NCI-H1930 (cell line): ENCODE data around the gene CHEK1.
A peak's percentile ranks its signal among the peaks of the same experiment; 100 is the strongest.

Experiments
- DNase-seq, 2 experiments: peaks; one replicate each; lab custom pipeline; 2025; lab: John Stamatoyannopoulos, UW

CHEK1 gene

DNA sequence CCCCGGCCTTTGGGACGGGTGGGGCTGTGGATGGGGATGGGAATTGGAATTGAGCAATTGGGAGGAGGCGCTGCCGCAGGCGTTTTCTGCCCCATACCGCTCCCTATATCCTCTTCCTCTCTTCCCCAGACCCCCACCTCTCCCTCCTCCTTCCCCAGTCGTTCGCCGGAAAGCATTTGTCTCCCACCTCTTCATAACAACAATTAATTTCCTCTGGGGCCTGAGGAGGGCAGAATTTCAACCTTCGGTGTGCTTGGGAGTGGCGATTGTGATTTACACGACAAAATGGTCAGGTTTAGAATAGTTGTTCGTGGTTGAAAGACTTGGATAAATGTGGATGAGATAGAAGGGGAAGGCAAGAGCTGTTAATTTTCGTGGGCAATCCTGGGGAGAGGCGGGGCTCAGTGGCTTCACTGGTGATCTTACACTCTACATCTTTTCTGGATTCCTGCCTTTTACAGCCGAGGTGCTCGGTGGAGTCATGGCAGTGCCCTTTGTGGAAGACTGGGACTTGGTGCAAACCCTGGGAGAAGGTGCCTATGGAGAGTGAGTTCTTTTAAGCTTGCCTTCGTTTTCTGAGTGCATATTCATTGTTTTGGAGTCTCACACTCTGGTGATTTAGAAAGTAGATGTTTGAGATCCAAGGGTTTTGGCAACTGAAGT is 1.5 kb downstream of the CHEK1 start:
- DNase-seq, result peak; percentile 62 to 67

- DNase-seq, result no peak
Measured at GRCh38 chr11:125627236-125627910, 2.4 kb downstream of the CHEK1 start.

- no peak for DNase-seq
Measured at GRCh38 chr11:125637840-125638239, 12.9 kb downstream of the CHEK1 start.

DNA sequence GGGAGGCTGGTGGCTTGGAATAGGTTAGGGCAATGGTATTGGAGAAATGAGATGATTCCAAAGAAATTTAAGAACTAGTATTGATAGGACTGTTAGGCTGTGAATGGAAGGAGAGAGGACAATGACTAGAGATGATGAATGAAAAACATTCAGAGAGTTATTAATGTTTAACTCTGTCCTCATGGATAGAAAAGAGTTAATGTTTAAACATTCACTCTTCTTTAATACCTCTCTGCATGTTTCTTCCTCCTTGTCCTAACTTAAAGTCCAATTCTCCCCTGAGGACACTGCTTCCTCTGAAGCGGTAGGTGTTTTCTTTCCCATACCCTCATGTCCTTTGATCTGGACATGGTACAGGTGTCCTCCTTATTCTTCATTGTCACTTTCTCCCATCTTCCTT is 13.4 kb downstream of the CHEK1 start:
- DNase-seq, result no peak

- DNase-seq, result no peak
Measured at GRCh38 chr11:125645871-125646270, 20.9 kb downstream of the CHEK1 start.

GRCh38 chr11:125649465-125650166 is 24.7 kb downstream of the CHEK1 start:
- DNase-seq, result no peak

DNA sequence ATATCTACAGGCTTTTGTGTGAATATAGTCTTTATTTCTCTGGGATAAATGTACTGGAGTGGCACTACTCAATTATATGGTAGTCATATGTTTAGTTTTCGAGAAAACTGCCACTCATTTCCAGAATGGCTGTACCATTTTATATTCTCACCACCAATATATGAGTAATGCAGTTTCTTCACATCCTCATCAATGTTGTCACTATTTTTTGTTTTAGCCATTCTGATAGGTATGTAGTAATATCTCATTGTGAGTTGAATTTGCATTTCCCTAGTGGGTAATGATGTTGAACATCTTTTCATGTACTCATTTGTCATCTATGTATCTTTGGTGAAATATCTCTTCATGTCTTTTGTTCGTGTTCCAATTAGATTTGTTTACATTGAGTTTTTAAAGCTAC is 37.7 kb downstream of the CHEK1 start:
- no peak for DNase-seq

DNA sequence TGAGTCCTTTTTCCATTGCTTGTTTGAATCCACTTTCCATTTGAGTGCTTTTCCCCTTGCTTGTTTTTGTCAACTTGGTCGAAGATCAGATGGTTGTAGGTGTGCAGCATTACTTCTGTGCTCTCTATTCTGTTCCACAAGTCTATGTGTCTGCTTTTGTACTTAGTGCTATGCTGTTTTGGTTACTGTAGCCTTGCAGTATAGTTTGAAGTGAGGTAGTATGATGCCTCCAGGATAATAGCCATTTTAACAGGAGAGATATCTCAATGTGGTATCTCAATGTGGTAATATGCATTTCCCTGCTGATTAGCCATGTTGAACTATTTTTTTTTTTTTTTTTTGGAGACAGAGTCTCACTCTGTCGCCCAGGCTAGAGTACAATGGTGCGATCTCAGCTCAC is 38.9 kb downstream of the CHEK1 start:
- no peak for DNase-seq

DNA sequence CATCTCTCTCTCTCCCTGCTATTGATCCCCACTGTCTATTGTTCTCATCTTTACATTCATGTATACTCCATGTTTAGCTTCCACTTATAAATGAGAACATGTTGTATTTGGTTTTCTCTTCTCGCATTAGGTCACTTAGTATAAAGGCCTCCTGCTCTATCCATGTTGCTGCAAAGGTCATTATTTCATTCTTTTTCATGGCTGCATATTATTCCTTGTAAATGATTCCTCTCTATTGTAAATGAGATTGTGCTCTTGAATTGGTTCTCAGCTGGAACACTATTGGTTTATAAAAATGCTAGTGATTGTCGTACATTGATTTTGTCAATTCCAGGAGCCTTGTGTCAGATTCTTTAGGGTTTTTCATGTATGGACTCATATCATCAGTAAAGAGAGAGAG is 42.2 kb downstream of the CHEK1 start:
- DNase-seq, result no peak

GRCh38 chr11:125670172-125670571 is 45.2 kb downstream of the CHEK1 start:
- no peak for DNase-seq

- no peak for DNase-seq
Measured at GRCh38 chr11:125671561-125671960, 46.6 kb downstream of the CHEK1 start.

GRCh38 chr11:125674210-125674609 is 49.2 kb downstream of the CHEK1 start:
- no peak for DNase-seq

GRCh38 chr11:125675196-125675595 is 50.2 kb downstream of the CHEK1 start:
- DNase-seq, result no peak

DNA sequence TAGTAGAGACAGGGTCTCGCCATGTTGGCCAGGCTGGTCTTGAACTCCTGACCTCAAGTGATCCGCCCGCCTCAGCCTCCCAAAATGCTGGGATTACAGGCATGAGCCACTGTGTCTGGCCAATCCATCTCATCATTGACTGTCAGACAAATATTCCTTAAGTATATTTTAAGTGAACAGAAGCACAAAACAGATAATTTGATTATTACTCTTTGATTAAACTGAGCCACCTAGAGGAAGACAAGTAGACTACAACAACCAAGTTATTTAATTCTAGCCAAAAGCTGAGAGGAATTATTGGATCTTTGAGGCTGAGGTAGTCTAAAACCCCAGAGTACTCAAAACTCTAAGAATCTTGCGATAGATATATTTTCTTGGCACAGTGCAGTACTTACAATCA is 54.4 kb downstream of the CHEK1 start:
- no peak for DNase-seq

GRCh38 chr11:125679837-125680236 is 54.9 kb downstream of the CHEK1 start:
- DNase-seq, result no peak

GRCh38 chr11:125680747-125681146 is 55.8 kb downstream of the CHEK1 start, which contains the start of gene ACRV1:
ACRV1 (minus strand) TSS chr11:125680847; CDS start chr11:125680780, 67 bp downstream.
- DNase-seq, result no peak

DNA sequence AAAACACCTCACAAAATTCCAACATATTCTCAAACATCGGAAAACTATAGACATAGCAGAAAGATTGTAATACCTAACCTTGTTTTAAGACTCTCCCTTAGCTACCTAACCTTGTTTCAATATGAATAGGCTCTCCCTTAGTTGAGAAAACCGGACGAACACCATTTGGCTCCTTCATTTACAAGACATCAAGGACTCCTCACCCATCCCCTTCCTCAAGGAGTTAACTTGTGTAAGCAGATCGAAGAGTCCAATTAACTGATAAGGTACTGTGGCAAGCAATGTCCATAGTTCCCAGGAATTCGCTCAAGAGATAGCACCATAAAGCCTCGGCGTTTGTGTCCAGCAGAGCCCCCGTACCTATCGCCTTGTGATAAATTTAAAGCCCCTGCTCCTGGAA is 60.3 kb downstream of the CHEK1 start:
- DNase-seq, result no peak

DNA sequence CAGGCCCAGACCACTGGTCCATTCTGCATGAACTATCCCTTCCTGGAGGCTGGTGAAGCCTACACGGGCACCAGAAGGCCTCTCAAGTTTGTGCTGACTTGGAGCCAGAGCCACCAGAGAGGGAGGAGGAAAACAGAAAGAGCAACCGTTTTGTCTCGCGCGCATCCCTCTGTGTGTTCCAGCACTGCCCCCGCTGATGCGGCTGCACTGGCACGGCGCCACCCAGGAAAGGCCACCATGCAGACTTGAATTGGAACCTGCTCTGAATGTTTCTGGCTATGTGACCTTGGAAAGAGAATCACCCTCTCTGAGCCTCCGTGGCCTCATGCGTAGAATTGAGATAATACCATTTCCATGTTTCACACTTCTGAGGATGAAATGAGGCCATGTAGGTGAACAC is 63.1 kb downstream of the CHEK1 start:
- no peak for DNase-seq

GRCh38 chr11:125688632-125689031 is 63.7 kb downstream of the CHEK1 start:
- no peak for DNase-seq

DNA sequence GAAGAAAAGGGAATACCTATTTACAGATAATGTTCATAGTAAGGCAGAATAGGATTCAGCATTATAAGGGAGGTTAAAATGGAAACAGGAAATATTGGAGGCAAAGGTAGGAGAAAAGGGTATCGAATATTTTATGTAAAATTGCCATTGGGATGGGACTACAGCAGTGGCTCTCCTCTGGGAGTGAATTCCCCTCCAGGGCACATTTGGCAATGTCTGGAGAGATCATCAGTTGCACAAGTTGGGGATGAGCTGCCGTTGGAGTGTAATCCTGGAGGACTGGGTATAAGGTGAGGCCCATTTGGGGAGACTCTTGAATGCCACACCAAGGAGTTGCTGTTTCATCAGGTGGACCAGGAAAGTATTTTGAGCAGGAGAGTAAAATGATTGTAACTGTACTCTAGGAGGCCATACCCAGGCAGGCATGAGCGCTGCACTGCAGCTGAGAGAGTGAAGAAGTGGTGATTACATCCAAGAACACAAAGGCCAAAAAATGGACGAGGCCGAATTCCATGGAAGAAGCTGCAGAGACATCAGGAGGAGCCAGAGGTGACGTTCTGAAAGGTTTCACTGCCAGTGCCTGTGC is 64.4 kb downstream of the CHEK1 start:
- DNase-seq, result no peak

- no peak for DNase-seq
Measured at GRCh38 chr11:125690006-125690405, 65.0 kb downstream of the CHEK1 start.

DNA sequence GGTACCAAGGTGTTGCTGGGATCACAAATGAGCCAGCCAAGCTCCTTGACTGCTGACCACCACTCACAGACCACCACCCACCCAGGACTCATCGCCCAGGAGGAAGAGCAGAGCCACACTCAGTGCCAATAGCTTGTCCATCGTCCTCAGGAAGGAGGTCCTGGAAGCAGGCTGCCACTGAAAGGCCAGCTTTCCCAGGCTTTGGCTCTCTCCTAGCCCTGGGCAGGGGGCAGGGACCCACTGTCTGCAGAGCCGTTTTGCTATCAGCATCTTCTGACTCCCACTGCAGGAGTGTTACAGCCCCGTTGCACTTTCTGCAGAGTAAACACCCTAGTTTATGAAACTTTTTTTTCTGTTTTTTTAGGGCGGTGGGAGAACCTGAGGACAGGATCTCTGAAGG is 67.9 kb downstream of the CHEK1 start:
- DNase-seq, result no peak

- DNase-seq, result no peak
Measured at GRCh38 chr11:125694951-125695350, 70.0 kb downstream of the CHEK1 start.
